ENCODE measurements around the gene STMND1.
"Not testable (repeated sequence)": the region's sequence is repeated elsewhere in the genome, so short reads cannot be mapped to it uniquely, and the experiment has no call there.

Gene STMND1

GRCh38 chr6:17101422-17102257 lies at the start of gene STMND1:
STMND1 (plus strand) TSS chr6:17102050; CDS start chr6:17102258, 208 bp downstream.
- no peak for DNase-seq

GRCh38 chr6:17054647-17055046 lies 47.2 kb upstream of the STMND1 start:
- DNase-seq: no peak

GRCh38 chr6:17057322-17057721 lies 44.5 kb upstream of the STMND1 start:
- no peak for DNase-seq

GRCh38 chr6:17058550-17058949 lies 43.3 kb upstream of the STMND1 start:
- DNase-seq: no peak

- DNase-seq: no peak
These were observed 42.8 kb upstream of the STMND1 start for GRCh38 chr6:17059022-17059421.

- DNase-seq: no peak
These were observed 42.0 kb upstream of the STMND1 start for GRCh38 chr6:17059850-17060249.

- DNase-seq: no peak
These were observed 40.8 kb upstream of the STMND1 start for GRCh38 chr6:17061097-17061496.

- DNase-seq: no peak
These were observed 38.9 kb upstream of the STMND1 start for GRCh38 chr6:17062871-17063440.

GRCh38 chr6:17064975-17065374 lies 36.9 kb upstream of the STMND1 start:
- DNase-seq: no peak

GRCh38 chr6:17066610-17067009 lies 35.2 kb upstream of the STMND1 start:
- DNase-seq: no peak

- DNase-seq: not testable (repeated sequence)
These were observed 32.9 kb upstream of the STMND1 start for GRCh38 chr6:17068972-17069371.

GRCh38 chr6:17070400-17070799 lies 31.4 kb upstream of the STMND1 start:
- not testable (repeated sequence) for DNase-seq

GRCh38 chr6:17073596-17073995 lies 28.3 kb upstream of the STMND1 start:
- DNase-seq: not testable (repeated sequence)

- no peak for DNase-seq
These were observed 20.6 kb upstream of the STMND1 start for GRCh38 chr6:17081273-17081672.

- DNase-seq: no peak
These were observed 19.9 kb upstream of the STMND1 start for GRCh38 chr6:17081860-17082508.

- no peak for DNase-seq
These were observed 18.5 kb upstream of the STMND1 start for GRCh38 chr6:17083397-17083796.

GRCh38 chr6:17086469-17086868 lies 15.4 kb upstream of the STMND1 start:
- peak; percentile 20 to 39 for DNase-seq

GRCh38 chr6:17088091-17088611 lies 13.7 kb upstream of the STMND1 start:
- DNase-seq: no peak

- DNase-seq: no peak
These were observed 10.7 kb upstream of the STMND1 start for GRCh38 chr6:17091122-17091521.

- DNase-seq: no peak
These were observed 8.2 kb upstream of the STMND1 start for GRCh38 chr6:17093686-17094085.

GRCh38 chr6:17096096-17096495 lies 5.8 kb upstream of the STMND1 start:
- DNase-seq: no peak

- DNase-seq: no peak
These were observed 5.2 kb upstream of the STMND1 start for GRCh38 chr6:17096652-17097051.

GRCh38 chr6:17097982-17098381 lies 3.9 kb upstream of the STMND1 start:
- DNase-seq: no peak

- DNase-seq: no peak
These were observed 3.3 kb upstream of the STMND1 start for GRCh38 chr6:17098538-17098937.
